Germinal center (tissue), 1 donor: Measurements from ENCODE around the gene ROGDI.

Experiments used
- DNase-seq: peaks from one replicate; pipeline ENCODE4 v3.0.0; 2012; ENCODE audit warnings: mixed read lengths, low spot score

Gene ROGDI

GRCh38 chr16:4765511-4766474 lies 36.6 kb downstream of the ROGDI start:
- no peak for DNase-seq

DNA sequence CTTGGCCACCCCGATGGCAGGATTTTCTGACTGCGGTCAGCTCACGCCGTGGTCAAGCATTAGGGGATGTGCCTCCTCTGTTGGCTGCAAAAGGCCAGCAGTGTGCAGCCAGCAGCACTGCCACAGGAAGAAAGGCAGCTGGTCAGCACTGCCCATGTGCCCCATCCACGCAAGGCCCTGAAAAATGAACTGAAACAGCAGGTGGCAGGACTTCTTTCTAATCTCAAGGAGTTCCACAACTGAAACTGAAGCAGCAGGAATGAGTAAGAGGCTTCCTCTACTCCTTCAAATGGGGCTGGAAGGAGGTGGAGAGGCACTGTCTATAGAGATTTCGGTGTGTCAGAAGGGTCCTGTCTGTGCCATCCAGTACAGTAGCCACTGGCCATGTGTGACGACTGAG lies 38.6 kb downstream of the ROGDI start:
- no peak for DNase-seq

DNA sequence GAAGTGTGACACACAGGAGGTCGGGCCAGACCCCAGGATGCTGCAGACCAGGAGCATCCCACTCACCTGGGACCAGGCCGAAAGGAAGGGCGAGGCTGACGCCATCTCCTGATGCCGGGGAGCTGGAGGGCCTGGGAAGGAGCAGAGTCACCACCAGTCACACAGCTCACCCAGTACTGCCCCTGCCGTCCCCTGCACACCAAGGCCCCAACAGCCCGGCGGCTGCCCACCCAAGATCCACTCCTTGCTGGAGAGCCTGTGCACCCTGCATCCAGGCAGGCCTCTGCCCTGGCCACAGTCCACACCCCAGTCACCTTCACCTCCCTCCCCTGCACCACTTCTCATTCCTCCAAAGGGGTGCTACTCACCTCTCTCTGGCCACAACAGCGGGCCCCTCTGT lies 40.2 kb downstream of the ROGDI start:
- DNase-seq: no peak

GRCh38 chr16:4760221-4760910 lies 42.1 kb downstream of the ROGDI start:
- DNase-seq: no peak

GRCh38 chr16:4755687-4756086 lies 46.7 kb downstream of the ROGDI start:
- no peak for DNase-seq

GRCh38 chr16:4754865-4755264 lies 47.6 kb downstream of the ROGDI start:
- DNase-seq: no peak

GRCh38 chr16:4753227-4753626 lies 49.2 kb downstream of the ROGDI start:
- no peak for DNase-seq

GRCh38 chr16:4752351-4753100 lies 49.9 kb downstream of the ROGDI start:
- no peak for DNase-seq

DNA sequence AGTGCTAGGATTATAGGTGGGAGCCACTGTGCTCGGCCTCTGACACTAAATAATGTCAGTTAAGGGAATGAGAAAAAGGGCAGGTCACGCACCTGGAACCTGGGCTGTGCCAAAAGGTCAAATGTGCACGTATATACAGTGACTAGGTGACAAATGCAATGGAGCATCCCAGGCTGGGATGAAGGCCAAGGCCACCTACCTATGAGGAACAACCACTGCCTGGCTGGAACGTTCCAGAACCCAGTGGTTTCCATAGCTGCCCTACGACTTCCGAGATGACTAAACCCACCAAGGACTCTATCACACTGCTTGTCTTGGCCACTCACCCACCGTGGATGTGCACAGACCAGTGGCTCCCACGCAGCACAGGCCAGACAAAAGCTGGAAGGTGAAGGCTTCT lies 51.5 kb downstream of the ROGDI start:
- no peak for DNase-seq

DNA sequence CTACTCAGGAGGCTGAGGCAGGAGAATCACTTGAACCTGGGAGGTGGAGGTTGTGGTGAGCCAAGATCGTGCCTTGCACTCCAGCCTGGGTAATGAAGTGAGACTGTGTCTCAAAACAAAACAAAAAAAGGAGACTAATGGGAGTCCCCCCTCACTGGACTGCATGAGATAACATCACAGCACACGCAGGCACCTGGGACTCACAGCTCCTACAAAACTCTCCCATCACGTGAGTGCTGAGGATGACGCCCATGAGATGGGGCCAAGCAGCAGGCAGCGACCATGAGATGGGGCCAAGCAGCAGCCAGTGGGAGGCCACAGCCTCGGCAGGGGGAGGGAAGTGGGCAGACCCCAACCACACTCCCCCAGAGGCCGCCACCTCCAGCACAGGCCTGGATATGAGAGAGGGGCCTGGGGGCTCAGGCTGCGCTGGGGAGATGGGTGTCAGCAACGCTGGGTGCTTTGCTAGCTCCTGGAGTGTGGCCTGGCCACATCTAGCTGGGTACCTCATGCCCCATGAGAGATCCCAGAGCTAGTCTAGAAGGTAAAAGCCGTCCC lies 52.7 kb downstream of the ROGDI start:
- DNase-seq: no peak

DNA sequence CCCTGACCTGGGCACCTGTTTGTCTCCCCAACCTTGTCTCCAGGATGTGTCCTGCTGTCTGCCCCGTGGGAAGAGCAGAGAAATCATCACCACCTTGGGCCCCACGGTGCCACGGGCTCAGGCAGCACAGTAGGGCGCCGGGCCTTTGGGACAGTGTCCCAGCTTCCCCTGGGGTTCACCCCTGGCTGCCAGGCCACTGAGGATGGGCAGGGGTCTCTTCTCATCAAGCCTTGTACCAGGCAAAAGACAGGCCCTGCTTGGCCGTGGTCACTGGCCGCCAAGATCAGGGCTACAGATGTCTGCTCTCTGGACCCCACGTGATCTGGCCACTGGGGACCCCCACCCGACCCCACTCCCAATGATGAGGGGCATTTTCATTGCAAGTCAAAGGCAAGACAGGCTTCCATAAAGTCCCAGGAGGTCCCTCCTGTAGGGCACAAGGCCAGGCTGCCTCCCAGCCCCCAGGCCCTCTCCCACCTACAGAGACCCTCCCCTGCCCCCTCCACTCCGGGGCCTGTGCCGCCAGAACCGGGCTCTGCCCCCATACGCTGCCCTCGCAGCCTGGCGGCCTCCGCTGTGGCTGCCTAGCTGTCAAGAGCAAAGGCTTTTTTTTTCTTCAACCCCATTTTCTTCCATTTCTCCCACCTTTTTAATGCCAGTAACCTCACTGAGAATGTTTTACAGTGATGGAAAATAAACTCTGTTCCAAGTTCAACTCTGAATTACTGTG lies 53.6 kb downstream of the ROGDI start:
- no peak for DNase-seq

DNA sequence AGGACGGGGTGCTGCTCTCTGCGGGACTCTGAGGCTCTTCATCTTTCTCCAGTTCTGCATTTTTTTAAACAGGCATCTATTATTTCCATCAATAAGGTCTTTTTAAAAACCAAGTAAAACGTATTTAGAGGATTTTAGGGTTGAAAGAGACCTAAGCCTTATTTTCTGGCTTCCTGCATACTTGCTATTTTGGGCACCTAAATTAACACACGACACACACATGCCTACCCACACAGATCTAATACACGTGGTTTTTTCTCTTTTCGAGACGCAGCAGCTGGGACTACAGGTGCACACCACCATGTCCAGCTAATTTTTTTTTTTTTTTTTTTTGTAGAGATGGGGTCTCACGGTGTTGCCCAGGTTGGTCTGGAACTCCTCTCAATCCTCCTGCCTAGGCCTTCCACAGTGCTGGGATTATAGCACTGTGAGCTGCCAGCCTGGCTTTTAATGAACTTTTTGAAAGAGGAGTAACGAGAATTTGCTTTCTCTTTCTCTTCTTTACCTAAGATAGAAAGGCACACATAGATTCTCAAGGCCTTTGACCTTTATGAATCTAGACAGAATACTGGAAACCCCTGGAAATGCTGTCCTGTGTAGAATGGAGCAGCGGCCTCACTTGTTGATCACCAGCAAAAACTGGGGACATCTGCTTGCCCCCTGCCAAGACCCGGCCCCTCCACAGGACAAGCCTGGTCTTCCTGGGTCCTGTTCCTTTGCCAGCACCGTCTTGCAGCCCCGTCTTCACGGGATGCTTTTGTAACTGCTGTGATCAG lies 54.3 kb downstream of the ROGDI start:
- no peak for DNase-seq

DNA sequence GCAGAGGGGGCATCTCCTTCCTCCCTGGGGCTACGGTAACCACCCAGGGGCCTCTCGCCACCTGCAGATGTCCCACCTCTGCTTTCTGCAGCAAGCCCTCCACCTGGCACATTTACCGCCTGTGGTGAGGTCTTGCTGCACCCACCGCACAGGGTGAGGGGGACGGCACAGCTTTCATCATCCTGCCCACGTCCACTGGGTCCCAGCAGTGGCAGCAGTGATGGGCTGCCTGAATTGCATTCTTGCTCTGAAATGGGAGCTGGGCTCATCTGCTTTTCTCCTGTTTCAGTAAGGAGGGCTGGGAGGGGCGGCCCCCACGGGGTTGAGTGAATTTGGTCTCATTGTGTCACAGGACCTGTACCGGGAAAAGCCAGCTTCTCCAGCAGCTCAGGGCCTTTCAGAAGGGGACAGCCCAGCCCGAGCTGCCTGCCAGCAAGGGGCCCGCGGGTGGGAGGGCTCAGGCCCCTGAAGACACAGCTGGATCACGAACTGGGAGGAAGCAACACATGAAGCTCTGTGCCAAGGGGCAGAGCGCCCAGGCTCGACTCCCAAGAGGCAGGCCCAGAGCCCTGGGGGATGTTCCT lies 55.4 kb downstream of the ROGDI start:
- no peak for DNase-seq
